SIG-M5 treated with dmso at 0.1 percent for 504 hours (cell line): ENCODE measurements around the gene GABPB1.
"Not testable (repeated sequence)": the region's sequence is repeated elsewhere in the genome, so short reads cannot be mapped to it uniquely, and the experiment has no call there.

Experiments used
- DNase-seq: peaks from one replicate; lab custom pipeline; 2025; ENCODE audit not compliant: unreplicated experiment; lab: John Stamatoyannopoulos, UW

The GABPB1 gene

GRCh38 chr15:50354838-50355618 is at the start of gene GABPB1:
GABPB1 (minus strand) TSS chr15:50355198; CDS start chr15:50309798, 45,400 bp downstream.
- DNase-seq: peak; percentile 92

GRCh38 chr15:50391561-50391960 is 36.6 kb upstream of the GABPB1 start:
- not testable (repeated sequence) for DNase-seq

- DNase-seq: peak; percentile 70
Observed at GRCh38 chr15:50390554-50391264, 35.7 kb upstream of the GABPB1 start.

- not testable (repeated sequence) for DNase-seq
Observed at GRCh38 chr15:50382408-50382807, 27.4 kb upstream of the GABPB1 start.

DNA sequence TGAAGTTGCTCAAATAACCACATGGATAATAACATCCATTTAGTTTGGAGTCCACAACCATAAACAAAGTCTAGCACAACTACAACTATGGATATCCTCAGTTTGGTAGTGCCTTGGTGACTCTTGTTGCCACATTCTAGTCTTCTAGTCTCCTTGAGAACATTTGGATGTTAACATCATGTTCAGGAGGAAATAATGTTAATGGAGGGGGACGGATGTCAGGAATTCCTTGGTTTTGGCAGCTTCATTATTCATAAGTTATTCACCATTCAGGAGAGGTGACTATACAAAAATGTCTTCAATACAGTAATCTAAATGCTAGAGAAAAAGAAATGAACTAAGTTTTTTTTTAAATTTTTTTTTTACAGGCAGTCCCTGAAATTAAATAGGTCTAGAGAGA is 26.4 kb upstream of the GABPB1 start:
- no peak for DNase-seq

- DNase-seq: no peak
Observed at GRCh38 chr15:50380089-50380488, 25.1 kb upstream of the GABPB1 start.

DNA sequence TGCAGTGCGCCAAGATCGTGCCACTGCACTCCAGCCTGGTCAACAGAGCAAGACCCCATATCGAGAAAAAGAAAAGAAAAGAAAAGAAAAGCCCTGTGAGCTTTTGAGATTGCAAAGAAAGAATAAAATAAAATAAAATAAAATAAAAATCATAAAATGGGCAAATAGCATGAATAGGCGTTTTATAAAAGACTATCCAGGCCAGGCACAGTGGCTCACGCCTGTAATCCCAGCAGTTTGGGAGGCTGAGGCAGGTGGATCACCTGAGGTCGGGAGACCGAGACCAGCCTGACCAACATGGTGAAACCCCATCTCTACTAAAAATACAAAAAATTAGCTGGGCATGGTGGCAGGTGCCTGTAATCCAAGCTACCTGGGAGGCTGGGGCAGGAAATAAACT is 24.4 kb upstream of the GABPB1 start:
- DNase-seq: not testable (repeated sequence)

- DNase-seq: no peak
Observed at GRCh38 chr15:50378776-50379175, 23.8 kb upstream of the GABPB1 start.

DNA sequence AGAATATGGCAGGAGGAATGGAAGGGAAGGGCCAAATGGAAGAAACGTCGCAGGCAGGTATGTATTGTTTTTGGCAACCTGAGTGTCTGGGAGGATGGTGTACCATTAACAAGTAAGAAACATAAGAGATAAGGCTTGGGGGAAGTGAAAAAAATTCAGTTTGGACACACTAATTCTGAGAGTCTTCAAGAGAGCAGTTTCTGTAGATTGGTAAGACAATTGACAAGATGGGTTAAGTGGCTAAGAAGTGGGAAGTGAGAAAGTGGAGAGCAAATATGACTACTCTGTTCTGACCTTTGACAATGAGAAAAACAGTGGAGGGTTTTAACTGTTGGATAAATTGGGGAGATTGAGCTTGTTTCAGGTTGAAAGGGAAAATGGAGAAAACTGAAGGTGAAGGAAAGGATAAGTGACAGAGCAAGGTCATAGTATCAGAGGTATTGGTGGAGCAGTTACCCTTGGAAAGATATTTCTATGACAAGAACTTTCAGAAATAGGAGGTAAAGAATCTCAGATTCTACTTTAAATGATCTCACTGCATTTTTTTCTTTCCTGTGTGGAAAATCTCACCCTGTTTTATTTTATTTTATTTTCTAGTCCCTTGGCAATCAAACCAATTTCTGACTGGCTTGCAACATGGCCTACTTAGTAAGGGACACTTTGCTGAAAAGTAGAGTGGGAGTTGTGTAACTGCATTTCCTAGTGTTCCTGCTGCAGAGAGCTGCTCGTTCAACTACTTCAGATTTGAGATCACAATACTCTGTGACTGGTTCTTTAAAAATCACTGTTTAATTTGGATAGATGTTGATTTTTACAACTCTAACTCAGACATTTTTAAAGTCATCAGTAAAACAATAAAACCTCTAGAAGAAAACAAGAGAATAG is 23.1 kb upstream of the GABPB1 start:
- peak; percentile 74 for DNase-seq

DNA sequence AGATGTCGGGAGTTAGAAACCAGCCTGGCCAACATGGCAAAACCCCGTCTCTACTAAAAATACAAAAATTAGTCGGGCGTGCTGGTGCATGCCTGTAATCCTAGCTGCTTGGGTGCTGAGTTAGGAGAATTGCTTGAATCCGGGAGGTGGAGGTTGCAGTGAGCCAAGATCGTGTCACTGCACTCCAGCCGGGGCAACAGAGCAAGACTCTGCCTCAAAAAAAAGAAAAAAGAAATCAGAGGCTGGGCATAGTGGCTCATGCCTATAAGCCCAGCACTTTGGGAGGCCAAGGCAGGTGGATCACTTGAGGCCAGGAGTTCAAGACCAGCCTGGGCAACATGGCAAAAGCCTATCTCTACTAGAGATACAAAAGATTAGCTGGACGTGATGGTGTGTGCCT is 14.6 kb upstream of the GABPB1 start:
- DNase-seq: not testable (repeated sequence)

DNA sequence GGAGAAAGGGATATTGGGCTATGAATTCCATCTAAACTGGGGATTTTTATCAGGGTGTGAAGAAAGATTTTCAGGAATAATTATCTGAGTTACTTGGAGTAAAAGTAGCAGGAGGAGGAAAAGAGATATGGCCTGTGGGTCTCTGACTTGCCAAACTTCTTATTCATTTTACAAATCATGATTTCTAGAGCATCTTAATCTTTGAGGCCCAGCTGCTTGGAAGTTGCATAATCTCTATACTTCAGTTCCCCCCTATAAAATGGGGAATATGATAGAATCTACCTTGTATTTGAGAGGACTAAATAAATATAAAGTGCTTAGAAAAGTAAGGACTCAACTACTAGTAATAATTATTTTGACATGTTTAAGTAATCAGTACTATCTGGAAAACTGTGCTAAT is 11.0 kb upstream of the GABPB1 start:
- peak; percentile 11 for DNase-seq

GRCh38 chr15:50365570-50365969 is 10.6 kb upstream of the GABPB1 start:
- DNase-seq: no peak

DNA sequence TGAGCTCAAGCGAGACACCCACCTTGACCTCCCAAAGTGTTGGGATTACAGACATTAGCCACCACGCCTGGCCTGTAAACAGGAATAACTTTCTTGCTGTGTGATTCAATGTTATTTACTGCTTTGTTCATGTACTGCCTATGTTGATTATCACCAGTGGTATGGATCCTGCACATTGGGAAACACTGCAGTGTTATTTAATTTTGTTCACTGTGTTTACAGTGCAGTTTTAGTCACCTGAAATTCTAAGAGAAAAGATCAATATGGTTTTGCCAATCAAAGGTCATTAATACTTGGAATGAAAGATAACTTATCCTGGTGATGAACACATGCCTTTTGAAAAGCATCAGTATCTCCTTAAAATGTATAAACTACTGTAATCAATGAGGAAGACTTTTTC is 8.6 kb upstream of the GABPB1 start:
- no peak for DNase-seq

GRCh38 chr15:50361756-50362155 is 6.8 kb upstream of the GABPB1 start:
- no peak for DNase-seq

DNA sequence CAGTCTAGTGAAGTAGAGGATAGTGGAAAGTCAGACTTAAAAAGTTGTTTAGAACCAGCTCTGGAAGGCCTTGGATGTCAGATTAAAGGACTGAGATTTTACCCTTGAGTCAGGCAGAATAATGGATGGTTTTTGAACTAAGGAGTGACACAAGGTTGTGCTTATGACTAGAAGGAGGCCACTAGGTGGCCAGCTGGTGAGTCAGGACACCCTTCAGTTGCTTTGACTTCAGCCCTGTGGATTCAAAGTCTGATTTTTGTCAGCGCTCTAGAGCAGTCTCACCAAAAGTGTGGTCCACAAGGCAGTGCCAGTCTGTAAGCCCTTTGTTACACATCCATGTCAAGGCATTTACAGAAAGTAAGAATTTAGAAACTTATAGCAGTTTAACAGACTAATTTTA is 3.8 kb upstream of the GABPB1 start:
- peak; percentile 76 for DNase-seq

DNA sequence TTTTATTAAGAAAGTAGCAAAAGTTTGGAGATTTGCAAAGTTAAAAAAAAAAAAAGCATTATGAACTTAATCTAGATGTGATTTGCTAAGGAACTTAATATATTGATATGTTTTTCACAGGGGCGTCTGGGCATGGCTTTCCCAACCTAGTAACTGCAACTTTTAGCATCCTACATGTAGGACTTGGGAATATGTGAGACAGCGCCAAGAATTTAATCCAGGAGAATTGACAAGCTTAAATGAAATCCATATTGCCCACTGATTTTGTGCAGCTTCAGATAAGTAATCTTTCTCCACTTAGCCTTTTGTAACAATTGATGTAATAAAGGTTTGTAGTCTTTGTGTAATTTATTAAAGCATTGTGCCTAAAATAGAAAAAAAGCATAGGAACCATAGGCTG is 982 bp upstream of the GABPB1 start:
- DNase-seq: no peak

- peak; percentile 49 for DNase-seq
Observed at GRCh38 chr15:50355619-50355905, 564 bp upstream of the GABPB1 start.

- DNase-seq: peak; percentile 73
Observed at GRCh38 chr15:50353975-50354837, 792 bp downstream of the GABPB1 start.

GRCh38 chr15:50353251-50353974 is 1.6 kb downstream of the GABPB1 start:
- peak; percentile 65 for DNase-seq

DNA sequence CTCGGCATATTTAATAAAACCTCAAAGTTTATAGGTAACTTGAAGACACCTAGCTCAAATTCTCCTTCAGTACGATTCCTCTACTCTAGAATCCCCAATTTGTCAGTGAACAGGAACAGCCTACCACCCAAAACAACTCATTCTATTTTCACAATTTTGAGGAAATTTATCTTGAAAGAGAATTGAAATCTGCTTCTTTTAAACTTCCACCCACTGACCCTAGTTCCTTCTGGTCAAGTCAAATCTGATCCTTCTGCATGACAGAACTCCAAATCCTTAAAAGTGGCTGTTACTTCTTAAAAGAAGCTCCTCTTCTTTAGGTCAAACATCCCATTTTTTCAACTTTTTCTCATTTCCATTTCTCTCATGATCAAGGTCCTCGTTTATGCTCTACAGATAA is 4.4 kb downstream of the GABPB1 start:
- no peak for DNase-seq
